WI38 (cell line): Measurements from ENCODE around the gene CHRNG.

Source experiments
- H3K4me3 ChIP-seq: 2 replicates; pipeline ENCODE4 v1.5.1; 2011; ENCODE audit warnings: low read depth, mild to moderate bottlenecking, control low read depth, low read length
- TF ChIP-seq, protein P1 (sequence below): IDR thresholded peaks from 2 replicates; pipeline ENCODE4 v1.5.1; 2012; ENCODE audit warnings: low read depth, mild to moderate bottlenecking, control low read depth, low read length

CHRNG gene

DNA sequence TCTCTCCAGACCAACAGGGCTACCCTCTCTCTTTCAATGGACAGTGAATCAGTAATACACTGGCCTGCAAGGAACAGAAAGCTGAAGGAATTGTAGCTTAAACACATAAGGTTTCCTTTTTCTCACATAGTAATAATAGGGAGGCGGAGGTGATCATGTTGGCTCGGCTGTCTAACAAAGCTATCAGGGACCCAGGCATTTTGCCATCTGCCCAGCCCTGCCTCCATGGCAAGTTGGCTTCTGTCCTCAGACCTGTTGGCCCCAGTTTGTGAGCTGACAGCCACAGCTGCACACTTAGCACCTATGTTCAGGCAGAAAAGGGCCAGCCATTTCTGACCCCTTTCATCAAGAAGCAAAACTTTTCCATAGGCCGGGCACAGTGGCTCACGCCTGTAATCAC, 2.0 kb upstream of the CHRNG start:
- H3K4me3 ChIP-seq: no peak overlapping the region
- TF ChIP-seq, protein P1, sequence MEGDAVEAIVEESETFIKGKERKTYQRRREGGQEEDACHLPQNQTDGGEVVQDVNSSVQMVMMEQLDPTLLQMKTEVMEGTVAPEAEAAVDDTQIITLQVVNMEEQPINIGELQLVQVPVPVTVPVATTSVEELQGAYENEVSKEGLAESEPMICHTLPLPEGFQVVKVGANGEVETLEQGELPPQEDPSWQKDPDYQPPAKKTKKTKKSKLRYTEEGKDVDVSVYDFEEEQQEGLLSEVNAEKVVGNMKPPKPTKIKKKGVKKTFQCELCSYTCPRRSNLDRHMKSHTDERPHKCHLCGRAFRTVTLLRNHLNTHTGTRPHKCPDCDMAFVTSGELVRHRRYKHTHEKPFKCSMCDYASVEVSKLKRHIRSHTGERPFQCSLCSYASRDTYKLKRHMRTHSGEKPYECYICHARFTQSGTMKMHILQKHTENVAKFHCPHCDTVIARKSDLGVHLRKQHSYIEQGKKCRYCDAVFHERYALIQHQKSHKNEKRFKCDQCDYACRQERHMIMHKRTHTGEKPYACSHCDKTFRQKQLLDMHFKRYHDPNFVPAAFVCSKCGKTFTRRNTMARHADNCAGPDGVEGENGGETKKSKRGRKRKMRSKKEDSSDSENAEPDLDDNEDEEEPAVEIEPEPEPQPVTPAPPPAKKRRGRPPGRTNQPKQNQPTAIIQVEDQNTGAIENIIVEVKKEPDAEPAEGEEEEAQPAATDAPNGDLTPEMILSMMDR: no peak

DNA sequence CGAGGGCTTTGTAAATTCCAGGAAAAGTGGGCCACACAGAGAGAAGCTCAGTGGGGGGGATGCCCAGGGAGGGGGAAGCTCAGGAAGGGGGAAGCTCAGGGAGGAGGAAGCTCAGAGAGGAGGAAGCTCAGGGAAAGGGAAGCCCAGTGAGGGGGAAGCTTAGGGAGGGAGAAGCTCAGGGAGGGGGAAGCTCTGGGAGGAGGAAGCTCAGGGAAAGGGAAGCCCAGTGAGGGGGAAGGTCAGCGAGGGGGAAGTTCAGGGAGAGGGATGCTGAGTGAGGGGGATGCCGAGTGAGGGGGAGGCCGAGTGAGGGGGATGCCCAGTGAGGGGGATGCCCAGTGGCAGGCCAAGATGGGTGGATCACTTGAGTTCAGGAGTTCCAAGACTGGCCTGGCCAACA, 821 bp upstream of the CHRNG start:
- H3K4me3 ChIP-seq: no peak overlapping the region
- TF ChIP-seq, protein P1: no peak

DNA sequence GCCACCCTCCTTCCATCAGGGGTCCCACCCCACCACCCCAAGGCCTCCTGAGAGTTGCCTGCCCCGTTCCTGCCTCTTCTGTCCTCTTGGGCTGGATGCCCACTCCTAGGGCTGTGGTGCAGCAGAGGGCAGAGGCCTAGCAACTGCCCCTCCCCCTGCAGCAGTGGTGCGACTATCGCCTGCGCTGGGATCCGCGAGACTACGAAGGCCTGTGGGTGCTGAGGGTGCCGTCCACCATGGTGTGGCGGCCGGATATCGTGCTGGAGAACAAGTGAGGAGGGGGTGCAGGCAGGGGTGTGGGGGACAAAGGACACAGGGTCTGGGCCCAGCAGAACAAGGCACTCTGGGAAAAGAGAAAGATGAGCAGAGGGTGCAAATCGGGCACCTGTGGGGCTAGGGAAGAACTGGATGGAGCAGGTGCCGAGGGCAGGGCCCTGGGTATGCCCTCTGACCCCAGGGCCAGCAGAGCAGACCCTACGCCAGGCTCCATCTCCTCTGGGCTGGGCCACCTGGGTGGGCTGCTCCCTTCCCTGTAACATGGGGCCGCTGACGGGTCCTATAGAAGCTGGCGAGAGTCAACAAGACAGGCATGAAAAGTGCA, 1.0 kb downstream of the CHRNG start:
- no peak overlapping the region for H3K4me3 ChIP-seq
- TF ChIP-seq, protein P1: no peak

DNA sequence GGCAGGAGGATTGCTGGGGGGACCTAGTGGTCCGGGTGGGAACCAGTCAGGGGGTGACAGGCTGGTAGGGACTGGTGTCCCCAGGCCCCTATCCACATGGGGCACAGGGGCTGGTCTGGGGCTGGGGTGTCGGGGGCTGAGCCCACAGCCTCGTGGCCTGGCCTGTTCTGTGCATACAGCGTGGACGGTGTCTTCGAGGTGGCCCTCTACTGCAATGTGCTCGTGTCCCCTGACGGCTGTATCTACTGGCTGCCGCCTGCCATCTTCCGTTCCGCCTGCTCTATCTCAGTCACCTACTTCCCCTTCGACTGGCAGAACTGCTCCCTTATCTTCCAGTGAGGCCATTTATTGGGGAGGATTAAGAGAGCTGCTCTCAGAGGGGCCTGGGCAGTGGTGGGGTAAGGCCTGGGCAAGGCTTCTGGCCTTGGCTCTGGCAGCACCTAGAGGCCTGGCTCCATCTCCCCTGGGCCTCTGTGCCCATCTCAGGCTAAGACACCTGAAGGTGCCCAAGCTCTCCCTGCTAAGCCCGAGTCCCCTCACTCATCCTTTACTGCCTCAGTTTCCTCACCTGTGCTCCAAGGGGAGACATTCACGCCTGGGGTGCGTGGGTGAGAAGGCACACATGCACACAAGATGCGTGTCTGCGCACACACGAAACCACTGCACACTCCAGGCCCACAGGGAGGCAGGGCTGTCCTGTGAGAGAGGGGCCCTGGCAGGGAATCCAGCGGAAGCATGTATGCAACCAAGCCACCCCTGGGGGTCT, 1.9 kb downstream of the CHRNG start:
- H3K4me3 ChIP-seq: no peak overlapping the region
- TF ChIP-seq, protein P1: no peak

DNA sequence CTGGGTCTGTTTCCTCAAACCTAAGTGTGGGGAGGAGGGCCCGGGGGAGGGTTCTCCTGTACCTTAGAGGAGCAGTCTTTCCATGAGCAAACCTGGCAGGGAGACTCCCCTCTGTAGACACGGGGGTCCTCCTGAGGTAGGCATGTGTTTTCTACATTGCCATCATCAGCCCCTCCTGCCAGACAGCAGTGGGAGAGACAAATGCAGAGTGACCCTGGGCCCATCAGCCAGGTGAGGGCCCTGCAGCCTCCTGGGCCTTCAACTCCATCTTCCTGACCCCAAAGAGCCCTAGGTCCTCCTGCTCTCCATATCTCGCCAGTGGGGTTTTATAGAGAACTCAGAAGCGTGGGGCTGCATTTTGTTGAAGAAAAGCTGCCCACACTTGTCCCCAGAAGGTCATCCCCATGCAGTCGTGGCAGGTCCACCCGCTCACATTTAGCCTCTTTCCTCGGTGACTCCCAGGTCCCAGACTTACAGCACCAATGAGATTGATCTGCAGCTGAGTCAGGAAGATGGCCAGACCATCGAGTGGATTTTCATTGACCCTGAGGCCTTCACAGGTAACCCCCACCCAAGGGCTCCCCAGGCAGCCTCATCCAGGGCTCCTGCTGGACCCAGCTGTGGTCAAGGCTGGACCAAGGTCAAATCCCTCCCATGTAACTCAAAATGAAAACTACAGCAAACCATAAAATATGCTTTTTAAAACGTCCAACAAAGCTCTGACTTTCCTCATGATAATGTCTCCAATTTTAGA, 2.6 kb downstream of the CHRNG start:
- TF ChIP-seq, protein P1: no peak
- H3K4me3 ChIP-seq: no peak overlapping the region

DNA sequence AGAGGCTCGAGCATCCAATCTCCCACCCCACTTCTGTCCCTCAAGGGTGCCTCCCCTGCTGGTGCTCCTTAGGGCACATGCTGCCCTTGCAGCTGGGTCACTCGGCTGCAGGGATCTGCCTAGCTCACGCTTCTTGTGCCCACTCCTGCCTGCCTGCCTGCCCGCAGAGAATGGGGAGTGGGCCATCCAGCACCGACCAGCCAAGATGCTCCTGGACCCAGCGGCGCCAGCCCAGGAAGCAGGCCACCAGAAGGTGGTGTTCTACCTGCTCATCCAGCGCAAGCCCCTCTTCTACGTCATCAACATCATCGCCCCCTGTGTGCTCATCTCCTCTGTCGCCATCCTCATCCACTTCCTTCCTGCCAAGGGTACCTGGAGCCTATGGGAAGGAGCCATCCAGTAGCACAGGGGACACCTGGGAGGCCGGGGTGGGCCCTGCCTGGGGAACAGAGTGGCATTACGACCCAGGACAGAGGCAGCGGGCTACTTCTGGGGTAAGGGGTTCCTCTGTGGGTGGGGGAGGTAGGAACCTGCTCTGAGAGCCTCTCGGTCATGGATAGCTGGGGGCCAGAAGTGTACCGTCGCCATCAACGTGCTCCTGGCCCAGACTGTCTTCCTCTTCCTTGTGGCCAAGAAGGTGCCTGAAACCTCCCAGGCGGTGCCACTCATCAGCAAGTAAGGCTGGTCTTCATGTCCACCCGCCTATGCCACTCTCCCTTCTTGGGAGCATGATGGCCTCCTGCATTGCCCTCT, 3.4 kb downstream of the CHRNG start:
- H3K4me3 ChIP-seq: no peak overlapping the region

More for the DNA sequence above, 3.4 kb downstream of the CHRNG start:
- TF ChIP-seq, protein P1: no peak
